ENCODE data around the gene PSORS1C2. TPM values are rescaled to one million over a fixed set of nuclear protein-coding genes. Genes with fewer than 3 reads are reported as not detected.

The PSORS1C2 gene
- total RNA-seq, 1 donor from 2014 or later = not detected

GRCh38 chr6:31139599-31139998 is 733 bp upstream of the PSORS1C2 start:
- H3K4me3 Mint-ChIP-seq = no peak overlapping the region
- peaks cover 2% of the 10 kb centered on the region for H3K27me3 Mint-ChIP-seq (ENCODE audit: low read depth)

GRCh38 chr6:31135710-31136109 is 3.2 kb downstream of the PSORS1C2 start:
- H3K27me3 Mint-ChIP-seq (ENCODE audit: low read depth) = peaks cover 2% of the 10 kb centered on the region
- no peak for TF ChIP-seq CTCF (IDR thresholded peaks at IDR 0.05; ENCODE audit: unreplicated experiment)
- no peaks in the 10 kb centered on the region for H3K36me3 Mint-ChIP-seq
- H3K9me3 Mint-ChIP-seq = no peaks in the 10 kb centered on the region
- H3K27ac Mint-ChIP-seq = no peak overlapping the region
- no peak for DNase-seq (ENCODE audit: low spot score in 2 of 2, unreplicated experiment in 2 of 2)
- no peak overlapping the region for H3K4me3 Mint-ChIP-seq
- H3K4me1 Mint-ChIP-seq = peaks cover 11% of the 10 kb centered on the region

More at GRCh38 chr6:31139599-31139998, 733 bp upstream of the PSORS1C2 start:
- H3K9me3 Mint-ChIP-seq = no peaks in the 10 kb centered on the region
- no peak for TF ChIP-seq CTCF (IDR thresholded peaks at IDR 0.05; ENCODE audit: unreplicated experiment)
- no peak for DNase-seq (ENCODE audit: low spot score in 2 of 2, unreplicated experiment in 2 of 2)
- H3K36me3 Mint-ChIP-seq = peaks cover 11% of the 10 kb centered on the region
- H3K4me1 Mint-ChIP-seq = peaks cover 11% of the 10 kb centered on the region
- no peak overlapping the region for H3K27ac Mint-ChIP-seq

- no peak for TF ChIP-seq CTCF (IDR thresholded peaks at IDR 0.05; ENCODE audit: unreplicated experiment)
- Mint-ChIP-seq H3K4me3 (no peak overlapping the region), H3K9me3 (no peaks in the 10 kb centered on the region), H3K27me3 (ENCODE audit: low read depth) (peaks cover 21% of the 10 kb centered on the region), H3K36me3 (no peaks in the 10 kb centered on the region), H3K4me1 (peaks cover 9% of the 10 kb centered on the region), H3K27ac (no peak overlapping the region)
- no peak for DNase-seq (ENCODE audit: low spot score in 2 of 2, unreplicated experiment in 2 of 2)
Observed at GRCh38 chr6:31132806-31133205, 6.1 kb downstream of the PSORS1C2 start.

- DNase-seq (ENCODE audit: low spot score in 2 of 2, unreplicated experiment in 2 of 2) = no peak
- no peaks in the 10 kb centered on the region for H3K9me3 Mint-ChIP-seq
- H3K27ac Mint-ChIP-seq = no peak overlapping the region
- peaks cover 21% of the 10 kb centered on the region for H3K27me3 Mint-ChIP-seq (ENCODE audit: low read depth)
- no peak for TF ChIP-seq CTCF (IDR thresholded peaks at IDR 0.05; ENCODE audit: unreplicated experiment)
- no peaks in the 10 kb centered on the region for H3K36me3 Mint-ChIP-seq
- H3K4me1 Mint-ChIP-seq = peaks cover 8% of the 10 kb centered on the region
- H3K4me3 Mint-ChIP-seq = no peak overlapping the region
Observed at GRCh38 chr6:31131595-31131994, 7.3 kb downstream of the PSORS1C2 start.

- DNase-seq (ENCODE audit: low spot score in 2 of 2, unreplicated experiment in 2 of 2) = no peak
- H3K27me3 Mint-ChIP-seq (ENCODE audit: low read depth) = peaks cover 21% of the 10 kb centered on the region
- no peaks in the 10 kb centered on the region for H3K9me3 Mint-ChIP-seq
- peaks cover 11% of the 10 kb centered on the region for H3K4me1 Mint-ChIP-seq
- no peak overlapping the region for H3K4me3 Mint-ChIP-seq
- H3K27ac Mint-ChIP-seq = no peak overlapping the region
- TF ChIP-seq CTCF (IDR thresholded peaks at IDR 0.05; ENCODE audit: unreplicated experiment) = no peak
- no peaks in the 10 kb centered on the region for H3K36me3 Mint-ChIP-seq
Observed at GRCh38 chr6:31130751-31131150, 8.1 kb downstream of the PSORS1C2 start.

- DNase-seq (ENCODE audit: low spot score in 2 of 2, unreplicated experiment in 2 of 2) = no peak
- TF ChIP-seq CTCF (IDR thresholded peaks at IDR 0.05; ENCODE audit: unreplicated experiment) = no peak
- Mint-ChIP-seq H3K4me3 (no peak overlapping the region), H3K36me3 (no peaks in the 10 kb centered on the region), H3K9me3 (no peaks in the 10 kb centered on the region), H3K4me1 (peaks cover 16% of the 10 kb centered on the region), H3K27me3 (ENCODE audit: low read depth) (peaks cover 21% of the 10 kb centered on the region), H3K27ac (no peak overlapping the region)
Observed at GRCh38 chr6:31129130-31129529, 9.7 kb downstream of the PSORS1C2 start.

All from mesothelial cell of epicardium (in vitro differentiated cells).